ENCODE results near the gene ATP1B3. TPM values are rescaled to one million over a fixed set of nuclear protein-coding genes. Genes with fewer than 3 reads are reported as not detected.

ATP1B3 gene
- polyA plus RNA-seq, 1 experiment = 59.7 TPM

DNA sequence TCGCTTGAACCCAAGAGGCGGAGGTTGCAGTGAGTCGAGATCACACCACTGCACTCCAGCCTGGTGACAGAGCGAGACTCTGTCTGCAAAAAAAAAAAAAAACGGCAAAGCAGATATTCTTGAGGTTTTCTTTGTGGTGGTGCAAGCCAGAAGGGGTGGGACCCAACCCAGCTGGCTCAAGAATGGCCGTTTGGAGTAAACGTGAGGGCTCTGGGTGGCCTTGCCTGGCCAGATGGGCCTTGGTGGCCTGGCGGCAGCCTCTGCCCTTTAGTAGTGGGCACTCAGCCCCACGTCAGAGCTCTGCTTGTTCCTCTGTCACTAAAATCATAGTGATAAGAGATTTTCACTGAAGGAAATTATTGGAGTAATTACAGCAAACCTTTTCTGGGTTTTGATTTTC, 50.5 kb downstream of the ATP1B3 start:
- TF ChIP-seq, protein P1, sequence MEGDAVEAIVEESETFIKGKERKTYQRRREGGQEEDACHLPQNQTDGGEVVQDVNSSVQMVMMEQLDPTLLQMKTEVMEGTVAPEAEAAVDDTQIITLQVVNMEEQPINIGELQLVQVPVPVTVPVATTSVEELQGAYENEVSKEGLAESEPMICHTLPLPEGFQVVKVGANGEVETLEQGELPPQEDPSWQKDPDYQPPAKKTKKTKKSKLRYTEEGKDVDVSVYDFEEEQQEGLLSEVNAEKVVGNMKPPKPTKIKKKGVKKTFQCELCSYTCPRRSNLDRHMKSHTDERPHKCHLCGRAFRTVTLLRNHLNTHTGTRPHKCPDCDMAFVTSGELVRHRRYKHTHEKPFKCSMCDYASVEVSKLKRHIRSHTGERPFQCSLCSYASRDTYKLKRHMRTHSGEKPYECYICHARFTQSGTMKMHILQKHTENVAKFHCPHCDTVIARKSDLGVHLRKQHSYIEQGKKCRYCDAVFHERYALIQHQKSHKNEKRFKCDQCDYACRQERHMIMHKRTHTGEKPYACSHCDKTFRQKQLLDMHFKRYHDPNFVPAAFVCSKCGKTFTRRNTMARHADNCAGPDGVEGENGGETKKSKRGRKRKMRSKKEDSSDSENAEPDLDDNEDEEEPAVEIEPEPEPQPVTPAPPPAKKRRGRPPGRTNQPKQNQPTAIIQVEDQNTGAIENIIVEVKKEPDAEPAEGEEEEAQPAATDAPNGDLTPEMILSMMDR (IDR thresholded peaks at IDR 0.05; ENCODE audit: insufficient read depth, low read depth, low read length) = no peak
- DNase-seq (ENCODE audit: low read depth) = no peak
- POLR2A ChIA-PET = no interaction called here
- CTCF ChIA-PET = interaction anchor here (1.0 to 1.6 kb wide), 3 partner anchors 13 to 51 kb away, joined by 3 to 4 read pairs (median 3); no protein-coding TSS in a partner anchor
- Histone ChIP-seq H3K36me3 (ENCODE audit: control insufficient read depth, insufficient read depth, low read length) (peaks cover 3% of the 10 kb centered on the region), H3K4me3 (ENCODE audit: low read depth, low read length) (no peak overlapping the region), H3K27me3 (ENCODE audit: control insufficient read depth, insufficient read depth, low read length) (no peaks in the 10 kb centered on the region)

DNA sequence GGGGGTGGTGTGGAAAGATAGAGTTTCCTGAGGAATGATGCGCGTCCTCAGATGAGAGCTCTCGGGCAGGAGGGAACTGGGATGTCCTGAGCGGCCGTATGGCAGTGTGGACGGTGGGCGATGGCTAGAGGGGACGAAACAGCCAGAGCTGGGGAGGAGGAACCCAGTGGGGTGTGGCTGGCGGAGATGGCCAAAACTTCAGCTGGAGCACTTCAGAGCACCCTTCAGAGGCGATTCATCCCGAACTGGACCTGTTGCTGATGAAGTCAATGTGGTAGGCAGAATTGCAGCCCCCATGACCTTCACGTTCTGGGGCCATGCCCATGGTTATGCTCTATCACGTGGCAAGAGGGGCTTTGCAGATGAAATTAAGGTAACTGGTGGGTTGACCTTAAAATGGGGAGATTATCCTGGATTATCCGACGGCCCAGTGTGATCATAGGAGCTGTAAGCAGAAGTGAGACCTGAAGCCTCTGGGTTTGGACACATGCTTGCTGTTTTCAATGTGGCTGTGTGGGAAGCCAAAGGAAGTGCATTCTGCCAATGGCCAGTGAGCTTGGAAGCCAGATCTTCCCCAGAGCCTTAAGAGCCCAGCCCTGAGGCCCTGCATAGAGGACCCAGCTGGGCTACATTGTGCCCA, 52.3 kb downstream of the ATP1B3 start:
- H3K27me3 ChIP-seq (ENCODE audit: control insufficient read depth, insufficient read depth, low read length) = no peaks in the 10 kb centered on the region
- TF ChIP-seq, protein P1 (IDR thresholded peaks at IDR 0.05; ENCODE audit: insufficient read depth, low read depth, low read length) = no peak
- H3K4me3 ChIP-seq (ENCODE audit: low read depth, low read length) = no peak overlapping the region
- H3K36me3 ChIP-seq (ENCODE audit: control insufficient read depth, insufficient read depth, low read length) = peaks cover 2% of the 10 kb centered on the region
- no peak for DNase-seq (ENCODE audit: low read depth)
- POLR2A ChIA-PET = no interaction called here
- CTCF ChIA-PET = interaction anchor here (0.7 to 1.3 kb wide), 2 partner anchors 16 to 39 kb away, joined by 3 read pairs; no protein-coding TSS in a partner anchor

DNA sequence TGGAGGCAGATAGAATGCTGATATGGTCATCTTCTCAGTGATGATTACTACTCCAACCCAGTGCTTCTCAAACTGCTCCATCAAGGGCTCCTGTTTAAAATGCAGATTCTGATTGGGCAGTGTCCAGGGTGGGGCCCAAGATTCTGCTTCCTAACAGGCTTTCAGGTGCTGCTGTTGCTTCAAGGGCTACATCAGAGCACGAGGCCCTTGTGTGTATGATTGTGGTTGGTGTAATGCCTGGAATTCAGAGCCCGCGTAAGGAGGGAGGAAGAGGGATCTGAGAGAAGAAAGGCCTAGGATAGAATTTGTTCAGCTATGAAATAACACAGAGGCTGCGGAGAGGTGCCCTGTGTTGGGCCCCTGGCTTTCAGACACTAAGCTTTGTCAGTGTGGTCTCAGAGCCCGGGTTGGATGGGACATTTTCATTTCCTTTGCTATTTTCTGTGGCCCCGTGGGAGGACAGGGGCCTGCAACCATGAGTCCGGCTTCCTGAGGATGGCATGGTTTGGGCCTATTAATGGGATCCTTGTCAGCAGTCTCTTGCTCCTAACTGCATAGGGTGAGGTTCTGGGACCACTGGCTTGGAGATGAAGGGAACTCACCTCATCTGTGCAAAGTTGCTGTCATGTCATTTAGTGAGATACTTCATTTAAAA, 53.0 kb downstream of the ATP1B3 start:
- H3K27me3 ChIP-seq (ENCODE audit: control insufficient read depth, insufficient read depth, low read length) = no peaks in the 10 kb centered on the region
- H3K36me3 ChIP-seq (ENCODE audit: control insufficient read depth, insufficient read depth, low read length) = peaks cover 2% of the 10 kb centered on the region
- ChIA-PET CTCF (interaction anchor here (1.3 kb wide), 1 partner anchor 16 kb away, joined by 3 read pairs; no protein-coding TSS in a partner anchor), POLR2A (no interaction called here)
- TF ChIP-seq, protein P1 (IDR thresholded peaks at IDR 0.05; ENCODE audit: insufficient read depth, low read depth, low read length) = no peak
- DNase-seq (ENCODE audit: low read depth) = no peak
- H3K4me3 ChIP-seq (ENCODE audit: low read depth, low read length) = no peak overlapping the region

DNA sequence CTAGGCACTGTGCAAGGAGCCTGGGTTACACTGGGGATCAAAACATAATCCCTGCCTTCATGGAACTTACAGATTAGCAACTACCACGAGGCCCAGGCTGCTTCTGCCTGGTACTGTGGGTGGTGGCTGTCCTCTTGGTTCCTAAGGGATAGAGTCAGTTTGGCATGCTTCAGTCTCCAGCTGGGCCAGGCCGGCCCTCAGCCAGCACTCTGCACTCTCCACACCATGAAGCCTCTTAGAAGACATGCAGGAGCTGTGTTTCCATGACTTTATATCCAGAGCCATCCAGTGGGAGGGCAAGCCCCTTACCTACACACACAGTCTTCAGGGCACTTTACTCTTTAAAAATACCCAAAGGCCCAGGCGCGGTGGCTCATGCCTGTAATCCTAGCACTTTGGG, 54.4 kb downstream of the ATP1B3 start:
- Histone ChIP-seq H3K36me3 (ENCODE audit: control insufficient read depth, insufficient read depth, low read length) (peaks cover 2% of the 10 kb centered on the region), H3K4me3 (ENCODE audit: low read depth, low read length) (no peak overlapping the region), H3K27me3 (ENCODE audit: control insufficient read depth, insufficient read depth, low read length) (no peaks in the 10 kb centered on the region)
- ChIA-PET CTCF (no interaction called here), POLR2A (interaction anchor here (0.7 kb wide), 1 partner anchor 471 kb away, joined by 5 read pairs; no protein-coding TSS in a partner anchor)
- no peak for DNase-seq (ENCODE audit: low read depth)
- TF ChIP-seq, protein P1 (IDR thresholded peaks at IDR 0.05; ENCODE audit: insufficient read depth, low read depth, low read length) = no peak

DNA sequence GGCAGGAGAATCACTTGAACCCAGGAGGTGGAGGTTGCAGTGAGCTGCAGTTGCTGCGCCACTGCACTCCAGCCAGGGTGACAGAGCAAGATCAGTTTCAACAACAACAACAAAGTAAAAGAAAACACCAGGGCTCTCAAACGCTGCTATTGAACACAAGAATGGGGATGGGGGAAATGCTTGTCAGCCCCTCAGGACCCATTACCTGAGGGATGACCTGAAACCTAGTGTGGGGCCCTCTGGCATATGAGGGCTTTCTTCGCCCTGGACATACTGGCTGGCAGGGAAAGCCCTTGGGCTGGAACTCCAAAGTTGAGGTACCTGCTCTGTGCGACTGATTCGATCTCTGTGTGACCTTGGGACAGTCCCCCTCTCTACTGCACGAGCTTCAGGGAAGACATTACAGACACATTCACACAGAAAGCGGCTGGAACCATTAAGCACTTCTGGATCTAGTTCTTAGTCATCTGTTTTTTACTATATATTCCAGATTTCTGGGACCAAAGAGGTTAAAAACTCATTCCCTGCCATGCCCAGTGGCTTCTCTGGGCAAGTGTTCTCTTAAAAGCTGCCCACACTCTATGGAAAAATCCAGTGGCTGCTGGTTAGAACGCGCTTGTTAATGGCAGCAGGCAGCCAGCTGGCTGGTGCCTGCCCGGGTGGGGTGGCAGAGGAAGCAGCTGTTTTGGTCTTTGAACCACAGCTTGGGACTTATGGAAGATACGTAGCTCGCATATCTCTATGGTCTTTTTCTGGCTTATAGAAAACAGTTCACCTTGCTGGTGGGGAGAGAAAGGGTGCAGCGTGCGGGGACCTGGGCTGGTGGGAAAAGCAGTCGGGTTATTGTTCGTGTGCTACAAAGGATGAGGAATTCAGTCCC, 57.2 kb downstream of the ATP1B3 start:
- H3K4me3 ChIP-seq (ENCODE audit: low read depth, low read length) = no peak overlapping the region
- H3K27me3 ChIP-seq (ENCODE audit: control insufficient read depth, insufficient read depth, low read length) = no peaks in the 10 kb centered on the region
- CTCF ChIA-PET = interaction anchor here (0.7 kb wide), 1 partner anchor 25 kb away, joined by 3 read pairs; no protein-coding TSS in a partner anchor
- no peaks in the 10 kb centered on the region for H3K36me3 ChIP-seq (ENCODE audit: control insufficient read depth, insufficient read depth, low read length)
- TF ChIP-seq, protein P1 (IDR thresholded peaks at IDR 0.05; ENCODE audit: insufficient read depth, low read depth, low read length) = no peak
- POLR2A ChIA-PET = no interaction called here
- no peak for DNase-seq (ENCODE audit: low read depth)
